ENCODE data around the gene KLHL3.

Gene KLHL3

DNA sequence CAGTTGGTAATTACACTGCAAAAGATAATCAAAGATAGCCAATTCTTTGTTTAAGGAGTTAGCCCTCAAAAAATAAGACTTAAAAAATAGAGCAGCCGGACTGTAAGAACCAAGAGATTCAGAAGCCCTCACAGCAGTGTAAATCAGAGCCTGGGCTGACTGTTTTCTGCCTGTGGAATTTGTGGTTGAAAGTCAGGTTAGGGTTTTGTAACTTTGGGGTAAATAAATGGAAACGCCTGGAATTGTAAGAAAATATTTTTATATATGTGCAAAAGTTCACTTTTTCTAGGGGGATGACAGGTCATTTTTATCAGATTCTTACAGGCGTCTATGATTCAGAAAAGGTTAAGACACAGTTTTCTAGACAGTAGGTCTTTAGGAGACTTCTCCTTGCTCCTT, 35.6 kb downstream of the KLHL3 start:
- TF ChIP-seq, protein P1, sequence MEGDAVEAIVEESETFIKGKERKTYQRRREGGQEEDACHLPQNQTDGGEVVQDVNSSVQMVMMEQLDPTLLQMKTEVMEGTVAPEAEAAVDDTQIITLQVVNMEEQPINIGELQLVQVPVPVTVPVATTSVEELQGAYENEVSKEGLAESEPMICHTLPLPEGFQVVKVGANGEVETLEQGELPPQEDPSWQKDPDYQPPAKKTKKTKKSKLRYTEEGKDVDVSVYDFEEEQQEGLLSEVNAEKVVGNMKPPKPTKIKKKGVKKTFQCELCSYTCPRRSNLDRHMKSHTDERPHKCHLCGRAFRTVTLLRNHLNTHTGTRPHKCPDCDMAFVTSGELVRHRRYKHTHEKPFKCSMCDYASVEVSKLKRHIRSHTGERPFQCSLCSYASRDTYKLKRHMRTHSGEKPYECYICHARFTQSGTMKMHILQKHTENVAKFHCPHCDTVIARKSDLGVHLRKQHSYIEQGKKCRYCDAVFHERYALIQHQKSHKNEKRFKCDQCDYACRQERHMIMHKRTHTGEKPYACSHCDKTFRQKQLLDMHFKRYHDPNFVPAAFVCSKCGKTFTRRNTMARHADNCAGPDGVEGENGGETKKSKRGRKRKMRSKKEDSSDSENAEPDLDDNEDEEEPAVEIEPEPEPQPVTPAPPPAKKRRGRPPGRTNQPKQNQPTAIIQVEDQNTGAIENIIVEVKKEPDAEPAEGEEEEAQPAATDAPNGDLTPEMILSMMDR (IDR thresholded peaks at IDR 0.05; ENCODE audit: control insufficient read depth, extremely low read depth, insufficient read depth), result no peak
- H3K4me3 ChIP-seq (ENCODE audit: low read depth, low read length), result no peak overlapping the region
- DNase-seq (ENCODE audit: low read depth), result no peak

GRCh38 chr5:137699336-137700281, 36.3 kb downstream of the KLHL3 start:
- no peak overlapping the region for H3K4me3 ChIP-seq (ENCODE audit: low read depth, low read length)
- TF ChIP-seq, protein P1 (IDR thresholded peaks at IDR 0.05; ENCODE audit: control insufficient read depth, extremely low read depth, insufficient read depth), result no peak
- DNase-seq (ENCODE audit: low read depth), result no peak

GRCh38 chr5:137696481-137696880, 39.4 kb downstream of the KLHL3 start:
- no peak overlapping the region for H3K4me3 ChIP-seq (ENCODE audit: low read depth, low read length)
- TF ChIP-seq, protein P1 (IDR thresholded peaks at IDR 0.05; ENCODE audit: control insufficient read depth, extremely low read depth, insufficient read depth), result no peak
- DNase-seq (ENCODE audit: low read depth), result no peak

DNA sequence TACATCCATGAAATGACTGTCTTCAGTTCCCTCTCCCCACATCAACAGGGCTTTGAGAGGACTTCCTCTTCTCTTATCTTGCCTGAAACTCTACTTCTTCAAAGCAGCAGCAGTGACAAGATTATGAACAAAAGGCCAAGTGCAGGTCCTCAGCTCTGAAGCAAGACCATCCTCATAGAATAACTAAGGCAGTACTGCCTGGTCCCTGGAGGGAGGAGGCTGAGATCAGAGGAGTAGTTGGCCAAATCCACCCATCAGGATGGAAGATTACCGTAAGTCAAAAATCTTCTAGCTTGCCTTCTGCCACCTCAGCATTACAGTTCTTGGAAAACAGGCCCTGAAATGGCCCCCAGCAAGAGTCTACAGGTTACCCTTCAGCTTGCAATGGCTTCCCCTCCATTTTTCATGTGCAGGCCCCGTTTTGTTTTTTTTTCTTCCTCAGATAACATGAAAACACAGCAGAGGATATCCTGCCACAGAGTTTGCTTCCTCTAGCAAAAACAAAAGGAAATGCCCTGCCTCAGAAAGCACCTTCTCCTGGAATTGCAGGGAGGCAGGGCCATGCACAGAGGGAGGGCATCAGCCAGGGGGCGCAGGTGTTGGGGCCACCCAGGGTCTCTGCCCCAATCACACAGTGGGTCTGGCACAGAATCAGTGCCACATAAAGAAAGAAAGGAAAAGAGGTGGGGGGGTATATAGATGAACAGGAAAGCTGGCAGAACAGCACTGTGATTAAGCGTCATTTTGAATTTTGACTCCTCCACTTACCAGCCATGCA, 40.0 kb downstream of the KLHL3 start:
- TF ChIP-seq, protein P1 (IDR thresholded peaks at IDR 0.05; ENCODE audit: control insufficient read depth, extremely low read depth, insufficient read depth), result no peak
- no peak overlapping the region for H3K4me3 ChIP-seq (ENCODE audit: low read depth, low read length)
- no peak for DNase-seq (ENCODE audit: low read depth)

DNA sequence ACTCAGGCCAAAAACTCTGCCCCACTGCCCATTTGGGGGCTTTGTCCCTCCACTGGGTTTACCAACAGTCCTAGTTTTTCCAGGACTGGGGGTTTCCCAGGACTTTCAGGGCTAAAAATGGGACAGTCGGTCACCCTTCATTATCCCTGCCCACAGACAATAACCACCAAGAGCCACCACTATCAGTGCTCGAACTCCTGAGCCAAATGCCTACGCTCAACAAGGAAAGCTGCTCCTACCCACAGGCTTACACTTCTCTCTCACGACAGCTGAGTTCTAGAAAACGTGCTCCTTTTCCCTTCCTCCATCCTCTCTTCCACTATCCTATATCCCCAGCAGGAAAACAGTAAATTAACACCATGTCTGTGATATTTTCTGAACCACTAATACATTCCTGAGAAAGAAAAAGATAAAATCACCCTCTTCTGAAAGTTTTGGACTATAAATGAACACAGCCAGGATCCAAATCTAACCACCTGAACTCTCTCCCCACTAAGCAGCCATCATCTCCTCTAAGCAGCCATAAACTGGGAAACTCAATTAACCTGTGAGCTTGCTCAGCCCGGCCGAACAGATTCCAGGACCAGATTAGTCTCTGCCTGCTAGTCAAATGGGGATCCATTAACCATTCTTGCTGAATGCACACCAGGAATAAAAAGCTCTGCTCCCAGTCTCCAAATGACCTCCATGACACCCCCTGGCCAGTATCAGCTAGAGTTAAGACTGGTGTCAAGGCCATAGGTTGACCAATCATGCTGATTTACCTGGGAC, 41.8 kb downstream of the KLHL3 start:
- TF ChIP-seq, protein P1 (IDR thresholded peaks at IDR 0.05; ENCODE audit: control insufficient read depth, extremely low read depth, insufficient read depth), result no peak
- no peak for DNase-seq (ENCODE audit: low read depth)
- no peak overlapping the region for H3K4me3 ChIP-seq (ENCODE audit: low read depth, low read length)

GRCh38 chr5:137693307-137693950, 42.5 kb downstream of the KLHL3 start:
- H3K4me3 ChIP-seq (ENCODE audit: low read depth, low read length), result no peak overlapping the region
- TF ChIP-seq, protein P1 (IDR thresholded peaks at IDR 0.05; ENCODE audit: control insufficient read depth, extremely low read depth, insufficient read depth), result no peak
- no peak for DNase-seq (ENCODE audit: low read depth)
